Prostate gland (tissue), 2 donors: ENCODE data around the gene RABL2B.

ENCODE experiments used
- POLR2A ChIP-seq: fragments of 450-650 bp; IDR thresholded peaks from one replicate; pipeline ENCODE4 v1.6.1; 2016; ENCODE audit warnings: antibody characterized with exemption, mild to moderate bottlenecking
- TF ChIP-seq, protein P1 (sequence below), 4 experiments: fragments of 200-600 bp in 2 of 4; fragments of 450-650 bp in 2 of 4; sonication (generic) in 2 of 4; IDR thresholded peaks; 1 replicate in 3 of 4; 2 replicates in 1 of 4; pipeline ENCODE4 v1.5.1; 2016 to 2019; ENCODE audit warnings: antibody characterized with exemption in 4 of 4, mild to moderate bottlenecking in 2 of 4, moderate library complexity in 2 of 4

DNA sequence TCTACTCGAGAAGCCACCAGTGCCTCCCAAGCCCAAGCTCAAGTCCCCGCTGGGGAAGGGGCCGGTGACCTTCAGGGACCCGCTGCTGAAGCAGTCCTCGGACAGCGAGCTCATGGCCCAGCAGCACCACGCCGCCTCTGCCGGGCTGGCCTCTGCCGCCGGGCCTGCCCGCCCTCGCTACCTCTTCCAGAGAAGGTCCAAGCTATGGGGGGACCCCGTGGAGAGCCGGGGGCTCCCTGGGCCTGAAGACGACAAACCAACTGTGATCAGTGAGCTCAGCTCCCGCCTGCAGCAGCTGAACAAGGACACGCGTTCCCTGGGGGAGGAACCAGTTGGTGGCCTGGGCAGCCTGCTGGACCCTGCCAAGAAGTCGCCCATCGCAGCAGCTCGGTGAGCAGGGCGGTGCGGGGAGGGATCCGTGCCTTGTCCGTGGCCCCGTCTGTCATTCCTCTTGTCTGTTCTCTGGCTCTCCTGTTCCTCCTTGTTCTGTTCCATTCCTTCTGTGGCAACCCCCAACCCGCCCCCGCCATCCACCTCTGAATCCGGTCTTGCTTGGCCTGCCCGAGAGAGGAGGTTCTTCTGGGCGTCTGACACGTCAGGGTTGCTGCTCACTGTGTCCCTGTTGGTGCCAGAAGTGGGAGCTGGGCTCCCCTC, 61.3 kb downstream of the RABL2B start:
- TF ChIP-seq, protein P1, sequence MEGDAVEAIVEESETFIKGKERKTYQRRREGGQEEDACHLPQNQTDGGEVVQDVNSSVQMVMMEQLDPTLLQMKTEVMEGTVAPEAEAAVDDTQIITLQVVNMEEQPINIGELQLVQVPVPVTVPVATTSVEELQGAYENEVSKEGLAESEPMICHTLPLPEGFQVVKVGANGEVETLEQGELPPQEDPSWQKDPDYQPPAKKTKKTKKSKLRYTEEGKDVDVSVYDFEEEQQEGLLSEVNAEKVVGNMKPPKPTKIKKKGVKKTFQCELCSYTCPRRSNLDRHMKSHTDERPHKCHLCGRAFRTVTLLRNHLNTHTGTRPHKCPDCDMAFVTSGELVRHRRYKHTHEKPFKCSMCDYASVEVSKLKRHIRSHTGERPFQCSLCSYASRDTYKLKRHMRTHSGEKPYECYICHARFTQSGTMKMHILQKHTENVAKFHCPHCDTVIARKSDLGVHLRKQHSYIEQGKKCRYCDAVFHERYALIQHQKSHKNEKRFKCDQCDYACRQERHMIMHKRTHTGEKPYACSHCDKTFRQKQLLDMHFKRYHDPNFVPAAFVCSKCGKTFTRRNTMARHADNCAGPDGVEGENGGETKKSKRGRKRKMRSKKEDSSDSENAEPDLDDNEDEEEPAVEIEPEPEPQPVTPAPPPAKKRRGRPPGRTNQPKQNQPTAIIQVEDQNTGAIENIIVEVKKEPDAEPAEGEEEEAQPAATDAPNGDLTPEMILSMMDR (IDR thresholded peaks at IDR 0.05), result no peak
- no peak for TF ChIP-seq POLR2A
